Panc1 (cell line): Measurements from ENCODE around the gene POU2F2.

Experiments
- POLR2AphosphoS5 ChIP-seq: IDR thresholded peaks from 2 replicates; pipeline ENCODE4 v1.6.1; 2012; ENCODE audit warnings: mild to moderate bottlenecking, low read depth, low read length, moderate library complexity
- TF ChIP-seq, protein P1 (sequence below): fragments of 450-650 bp; IDR thresholded peaks from 2 replicates; pipeline ENCODE4 v1.5.1; 2017; ENCODE audit warnings: mild to moderate bottlenecking

DNA sequence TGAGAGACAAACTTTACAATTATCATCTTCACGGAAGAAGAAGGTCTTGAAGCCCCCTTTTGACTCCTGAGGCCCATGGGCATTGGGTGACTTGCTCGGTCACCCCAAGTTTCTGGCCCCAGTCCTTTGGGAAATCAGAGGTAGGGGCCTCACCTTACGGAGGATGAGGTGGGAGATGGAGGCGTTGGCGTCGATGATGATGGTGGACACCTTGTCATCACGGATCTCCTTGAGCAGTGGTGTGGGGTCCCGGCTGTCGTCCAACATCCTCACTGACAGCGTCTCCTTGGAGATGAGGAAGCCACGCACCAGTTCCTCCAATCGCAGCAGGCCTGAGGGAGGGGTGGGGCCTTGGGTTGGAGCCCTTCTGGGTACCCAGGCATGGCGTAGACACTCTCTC, 73.0 kb downstream of the POU2F2 start:
- TF ChIP-seq, protein P1, sequence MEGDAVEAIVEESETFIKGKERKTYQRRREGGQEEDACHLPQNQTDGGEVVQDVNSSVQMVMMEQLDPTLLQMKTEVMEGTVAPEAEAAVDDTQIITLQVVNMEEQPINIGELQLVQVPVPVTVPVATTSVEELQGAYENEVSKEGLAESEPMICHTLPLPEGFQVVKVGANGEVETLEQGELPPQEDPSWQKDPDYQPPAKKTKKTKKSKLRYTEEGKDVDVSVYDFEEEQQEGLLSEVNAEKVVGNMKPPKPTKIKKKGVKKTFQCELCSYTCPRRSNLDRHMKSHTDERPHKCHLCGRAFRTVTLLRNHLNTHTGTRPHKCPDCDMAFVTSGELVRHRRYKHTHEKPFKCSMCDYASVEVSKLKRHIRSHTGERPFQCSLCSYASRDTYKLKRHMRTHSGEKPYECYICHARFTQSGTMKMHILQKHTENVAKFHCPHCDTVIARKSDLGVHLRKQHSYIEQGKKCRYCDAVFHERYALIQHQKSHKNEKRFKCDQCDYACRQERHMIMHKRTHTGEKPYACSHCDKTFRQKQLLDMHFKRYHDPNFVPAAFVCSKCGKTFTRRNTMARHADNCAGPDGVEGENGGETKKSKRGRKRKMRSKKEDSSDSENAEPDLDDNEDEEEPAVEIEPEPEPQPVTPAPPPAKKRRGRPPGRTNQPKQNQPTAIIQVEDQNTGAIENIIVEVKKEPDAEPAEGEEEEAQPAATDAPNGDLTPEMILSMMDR: no peak
- TF ChIP-seq POLR2AphosphoS5: no peak
